ENCODE measurements around the gene ARHGAP27. TPM values are rescaled to one million over a fixed set of nuclear protein-coding genes. Genes with fewer than 3 reads are reported as not detected.

Gene ARHGAP27
- polyA plus RNA-seq, 1 experiment: 0.64 TPM

GRCh38 chr17:45436161-45436560, 3.5 kb upstream of the ARHGAP27 start:
- POLR2A ChIA-PET: no interaction called here
- Histone ChIP-seq H3K27ac (ENCODE audit: low read depth, low read length) (no peak overlapping the region), H3K4me3 (ENCODE audit: low read depth, low read length) (no peak overlapping the region), H3K27me3 (ENCODE audit: control insufficient read depth, insufficient read depth, low read length) (peaks cover 11% of the 10 kb centered on the region), H3K9me3 (ENCODE audit: control insufficient read depth, insufficient read depth, low read length) (no peaks in the 10 kb centered on the region)
- CTCF ChIA-PET: no interaction called here
- DNase-seq (ENCODE audit: low read depth, low spot score): no peak
- no peak for TF ChIP-seq CTCF (IDR thresholded peaks at IDR 0.05; ENCODE audit: low read depth, low read length)

- H3K4me3 ChIP-seq (ENCODE audit: low read depth, low read length): no peak overlapping the region
- ChIA-PET CTCF (no interaction called here), POLR2A (interaction anchor here (0.7 kb wide), 2 partner anchors 11 to 300 kb away, joined by 4 to 7 read pairs; partner anchors contain the start of gene ACBD4)
- DNase-seq (ENCODE audit: low read depth, low spot score): no peak
- no peak for TF ChIP-seq CTCF (IDR thresholded peaks at IDR 0.05; ENCODE audit: low read depth, low read length)
- peaks cover 18% of the 10 kb centered on the region for H3K27me3 ChIP-seq (ENCODE audit: control insufficient read depth, insufficient read depth, low read length)
- H3K9me3 ChIP-seq (ENCODE audit: control insufficient read depth, insufficient read depth, low read length): no peaks in the 10 kb centered on the region
- H3K27ac ChIP-seq (ENCODE audit: low read depth, low read length): no peak overlapping the region
Observed at GRCh38 chr17:45435481-45435880, 2.8 kb upstream of the ARHGAP27 start.

- CTCF ChIA-PET: no interaction called here
- Histone ChIP-seq H3K9me3 (ENCODE audit: control insufficient read depth, insufficient read depth, low read length) (no peaks in the 10 kb centered on the region; the same call in 1 of the 2 replicates), H3K27ac (ENCODE audit: low read depth, low read length) (no peak overlapping the region), H3K4me3 (ENCODE audit: low read depth, low read length) (no peak overlapping the region), H3K27me3 (ENCODE audit: control insufficient read depth, insufficient read depth, low read length) (peaks cover 37% of the 10 kb centered on the region)
- DNase-seq (ENCODE audit: low read depth, low spot score): no peak
- no peak for TF ChIP-seq CTCF (IDR thresholded peaks at IDR 0.05; ENCODE audit: low read depth, low read length)
- POLR2A ChIA-PET: no interaction called here
Observed at GRCh38 chr17:45433159-45433535, 477 bp upstream of the ARHGAP27 start.

- Histone ChIP-seq H3K4me3 (ENCODE audit: low read depth, low read length) (peak overlapping the region; percentile 46), H3K27ac (ENCODE audit: low read depth, low read length) (no peak overlapping the region), H3K27me3 (ENCODE audit: control insufficient read depth, insufficient read depth, low read length) (peaks cover 43% of the 10 kb centered on the region), H3K9me3 (ENCODE audit: control insufficient read depth, insufficient read depth, low read length) (no peaks in the 10 kb centered on the region; the same call in 1 of the 2 replicates)
- CTCF ChIA-PET: no interaction called here
- no peak for DNase-seq (ENCODE audit: low read depth, low spot score)
- POLR2A ChIA-PET: no interaction called here
- TF ChIP-seq CTCF (IDR thresholded peaks at IDR 0.05; ENCODE audit: low read depth, low read length): no peak
Observed at GRCh38 chr17:45431531-45432404, 902 bp downstream of the ARHGAP27 start.

DNA sequence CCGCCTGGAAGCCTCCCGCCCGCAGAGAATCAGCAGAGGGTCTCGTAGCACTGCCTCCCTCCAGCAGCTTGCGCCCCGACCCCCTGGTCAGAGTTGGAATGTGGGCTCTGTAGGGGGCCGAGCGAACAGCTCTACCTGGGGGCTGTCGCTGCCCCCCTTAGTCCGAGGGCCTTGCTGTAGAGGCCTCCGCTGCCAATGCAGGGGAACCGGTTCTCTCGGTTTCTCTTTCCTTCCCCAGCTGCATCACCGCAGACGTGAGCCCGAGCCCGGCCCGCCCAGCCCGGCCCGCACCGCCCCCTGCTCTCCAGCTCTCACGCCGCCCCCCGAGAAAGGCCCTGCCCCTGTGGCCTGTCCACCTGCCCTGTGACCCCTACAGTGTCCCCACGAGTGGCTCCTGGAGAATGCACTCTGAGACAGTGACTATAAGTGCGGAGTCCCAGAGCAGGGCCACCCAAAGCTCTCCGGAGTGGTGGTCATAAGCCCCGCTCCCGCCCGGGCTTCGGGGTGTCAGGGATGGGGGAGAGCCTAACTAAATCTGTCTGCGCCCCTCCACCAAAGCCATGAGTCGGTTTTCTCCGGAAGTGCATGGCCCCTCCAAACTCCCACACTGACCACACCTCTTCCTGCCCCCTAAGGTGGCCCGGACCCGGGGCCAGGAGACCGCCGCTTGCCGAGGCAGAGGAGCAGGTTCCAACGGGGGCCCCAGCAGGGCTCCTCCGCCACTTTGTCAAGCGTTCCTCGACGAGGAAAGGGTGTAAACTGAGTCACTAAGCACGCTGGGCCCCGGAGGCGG, 1.7 kb downstream of the ARHGAP27 start:
- Histone ChIP-seq H3K27me3 (ENCODE audit: control insufficient read depth, insufficient read depth, low read length) (peaks cover 45% of the 10 kb centered on the region), H3K4me3 (ENCODE audit: low read depth, low read length) (peak overlapping the region; percentile 31), H3K9me3 (ENCODE audit: control insufficient read depth, insufficient read depth, low read length) (no peaks in the 10 kb centered on the region; the same call in 1 of the 2 replicates), H3K27ac (ENCODE audit: low read depth, low read length) (no peak overlapping the region)
- ChIA-PET CTCF (no interaction called here), POLR2A (no interaction called here)
- TF ChIP-seq CTCF (IDR thresholded peaks at IDR 0.05; ENCODE audit: low read depth, low read length): no peak
- no peak for DNase-seq (ENCODE audit: low read depth, low spot score)

All from AG04450 (cell line).